Coronary artery (tissue), 2 donors: ENCODE results near the gene ASPRV1.

Source experiments
- DNase-seq: peaks from one replicate; pipeline ENCODE4 v3.0.0-alpha.2; 2017; ENCODE audit warnings: low spot score
- H3K27ac ChIP-seq, 2 donors: fragments of 200-600 bp; sonication (generic); one replicate each; pipeline ENCODE4 v1.5.1; 2016 to 2019
- H3K4me3 ChIP-seq: fragments of 200-600 bp; sonication (generic); 2 replicates; pipeline ENCODE4 v1.5.1; 2016; ENCODE audit warnings: mild to moderate bottlenecking, moderate library complexity
- CTCF ChIP-seq: fragments of 200-600 bp; sonication (generic); IDR thresholded peaks from one replicate; pipeline ENCODE4 v1.5.1; 2019; ENCODE audit warnings: antibody characterized with exemption

The ASPRV1 gene

GRCh38 chr2:69946351-69947324, 14.8 kb downstream of the ASPRV1 start:
- Histone ChIP-seq H3K27ac (no peak overlapping the region), H3K4me3 (no peak overlapping the region)
- no peak for DNase-seq
- no peak for TF ChIP-seq CTCF

- no peak overlapping the region for H3K27ac ChIP-seq
- H3K4me3 ChIP-seq: no peak overlapping the region
- DNase-seq: no peak
- no peak for TF ChIP-seq CTCF
Measured at GRCh38 chr2:69945941-69946340, 15.5 kb downstream of the ASPRV1 start.

- no peak for DNase-seq
- H3K27ac ChIP-seq: no peak overlapping the region
- no peak for TF ChIP-seq CTCF
- no peak overlapping the region for H3K4me3 ChIP-seq
Measured at GRCh38 chr2:69945441-69945840, 16.0 kb downstream of the ASPRV1 start.

- H3K27ac ChIP-seq: no peak overlapping the region
- no peak for TF ChIP-seq CTCF
- H3K4me3 ChIP-seq: no peak overlapping the region
- no peak for DNase-seq
Measured at GRCh38 chr2:69944756-69945155, 16.7 kb downstream of the ASPRV1 start.

- H3K27ac ChIP-seq: no peak overlapping the region
- H3K4me3 ChIP-seq: no peak overlapping the region
- no peak for DNase-seq
Measured at GRCh38 chr2:69943843-69944525, 17.4 kb downstream of the ASPRV1 start.

More at GRCh38 chr2:69943843-69944525, 17.4 kb downstream of the ASPRV1 start:
- no peak for TF ChIP-seq CTCF
